ENCODE measurements around the gene C16orf96. TPM values are rescaled to one million over a fixed set of nuclear protein-coding genes. Genes with fewer than 3 reads are reported as not detected.

The C16orf96 gene
- total and polyA plus RNA-seq, 4 experiments from 2014 or later: 0.29 to 0.33 TPM; not detected in 2

GRCh38 chr16:4624015-4624826 lies 68.1 kb downstream of the C16orf96 start, which contains the start of gene MGRN1:
MGRN1 (plus strand) TSS chr16:4624826; CDS start chr16:4624961, 135 bp downstream.
- ChIA-PET CTCF (ENCODE audit: partially characterized antibody) (interaction anchor here (0.6 to 2.6 kb wide), 26 partner anchors 8 to 370 kb away, joined by 3 to 17 read pairs (median 4); partner anchors contain the start of genes ANKS3, DNAAF8, TFAP4 and UBALD1), POLR2A (ENCODE audit: partially characterized antibody) (interaction anchor here (0.5 to 4.4 kb wide), 16 partner anchors 9 to 772 kb away, joined by 3 to 51 read pairs (median 4); partner anchors contain the start of genes ANKS3, DNAAF8, NUDT16L1 and ROGDI)
- Mint-ChIP-seq H3K9me3 (peaks cover 0 to 2% (median 0%) of the 10 kb centered on the region in 8 donors), H3K4me1 (peaks cover 20 to 46% (median 34%) of the 10 kb centered on the region in 4 donors), H3K27me3 (no peaks in the 10 kb centered on the region), H3K27ac (peak within 1 kb of the TSS; percentile 92 to 100 (median 99)), H3K36me3 (peaks cover 0 to 9% of the 10 kb centered on the region in 2 donors), H3K4me3 (peak within 1 kb of the TSS; percentile 92 to 99 (median 95))
- intact Hi-C loops (cut with micrococcal nuclease): loop anchor here (1.0 to 2.0 kb wide), 8 partner anchors 8 to 469 kb away; partner anchors contain the start of genes ANKS3, DNAAF8, GLYR1 and NUDT16L1
- H3K4me1 ChIP-seq (ENCODE audit: insufficient read depth, low read length): peaks cover 25% of the 10 kb centered on the region
- H3K36me3 ChIP-seq (ENCODE audit: insufficient read depth, low read length): no peaks in the 10 kb centered on the region
- peak within 1 kb of the TSS; percentile 38 to 81 for H3K4me3 ChIP-seq (ENCODE audit: low read length in 2 of 2)
- H3K9me3 ChIP-seq (ENCODE audit: control insufficient read depth in 1 of 2, low read length in 2 of 2): no peaks in the 10 kb centered on the region
- H3K27me3 ChIP-seq (ENCODE audit: insufficient read depth, low read length): no peaks in the 10 kb centered on the region
- DNase-seq: peak; percentile 93 to 95 (median 94)
- peak within 1 kb of the TSS; percentile 94 for H3K27ac ChIP-seq (ENCODE audit: low read depth, low read length)

DNA sequence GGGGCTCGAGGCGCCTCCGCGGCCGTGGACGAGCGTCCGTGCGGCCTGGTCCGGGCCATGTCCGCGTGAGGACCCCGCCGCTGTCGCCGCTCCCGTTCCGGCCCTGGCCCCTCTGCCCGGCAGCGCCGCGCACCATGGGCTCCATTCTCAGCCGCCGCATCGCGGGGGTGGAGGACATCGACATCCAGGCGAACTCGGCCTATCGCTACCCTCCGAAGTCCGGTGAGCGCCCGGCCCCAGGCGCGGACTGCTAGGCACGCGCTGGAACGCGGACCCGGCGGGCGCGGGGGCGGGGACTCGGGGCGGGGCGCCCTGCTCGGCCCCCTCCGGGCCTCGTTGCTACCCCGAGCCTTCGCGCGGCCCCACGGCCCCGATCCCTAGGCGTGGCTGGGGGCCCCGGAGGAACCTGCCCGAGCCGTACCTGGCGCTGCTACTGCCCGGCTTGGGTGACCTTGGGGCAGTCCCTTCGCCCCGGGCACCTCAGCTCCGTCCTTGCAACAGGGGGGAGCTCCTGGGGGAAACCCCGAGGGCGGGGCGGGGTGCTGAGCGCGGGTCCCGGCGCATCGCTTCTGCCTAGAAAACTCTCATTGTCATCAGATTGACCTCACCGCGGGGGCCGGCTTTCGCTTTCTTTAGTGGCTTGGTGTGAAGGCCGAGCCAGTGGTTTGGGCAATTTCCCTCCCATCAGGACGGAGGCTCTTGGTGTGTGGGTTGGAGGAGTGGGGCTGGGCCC lies 68.9 kb downstream of the C16orf96 start:
- peaks cover 0 to 2% (median 0%) of the 10 kb centered on the region in 8 donors for H3K9me3 Mint-ChIP-seq
- ChIA-PET POLR2A (ENCODE audit: partially characterized antibody) (interaction anchor here (0.6 to 4.4 kb wide), 12 partner anchors 8 to 353 kb away, joined by 3 to 51 read pairs (median 5); partner anchors contain the start of genes ANKS3, DNAAF8, NUDT16L1 and ROGDI), CTCF (ENCODE audit: partially characterized antibody) (interaction anchor here (1.0 to 2.6 kb wide), 23 partner anchors 8 to 352 kb away, joined by 3 to 17 read pairs (median 5); partner anchors contain the start of genes ANKS3, DNAAF8, TFAP4 and UBALD1)
- H3K27ac ChIP-seq (ENCODE audit: low read depth, low read length): peak overlapping the region; percentile 94
- H3K27me3 Mint-ChIP-seq: no peaks in the 10 kb centered on the region
- peaks cover 0 to 9% of the 10 kb centered on the region in 2 donors for H3K36me3 Mint-ChIP-seq
- peaks cover 25% of the 10 kb centered on the region for H3K4me1 ChIP-seq (ENCODE audit: insufficient read depth, low read length)
- peak overlapping the region; percentile 38 to 81 for H3K4me3 ChIP-seq (ENCODE audit: low read length in 2 of 2)
- H3K4me1 Mint-ChIP-seq: peaks cover 20 to 48% (median 34%) of the 10 kb centered on the region in 4 donors
- intact Hi-C loops (cut with micrococcal nuclease): loop anchor here (1.0 to 2.0 kb wide), 8 partner anchors 9 to 468 kb away; partner anchors contain the start of genes ANKS3, DNAAF8, GLYR1 and NUDT16L1
- H3K9me3 ChIP-seq (ENCODE audit: control insufficient read depth in 1 of 2, low read length in 2 of 2): no peaks in the 10 kb centered on the region
- peak overlapping the region; percentile 90 to 97 (median 95) for H3K27ac Mint-ChIP-seq
- DNase-seq: peak; percentile 48 to 82 (median 52)
- H3K36me3 ChIP-seq (ENCODE audit: insufficient read depth, low read length): no peaks in the 10 kb centered on the region
- H3K4me3 Mint-ChIP-seq: peak overlapping the region; percentile 89 to 99 (median 93)
- H3K27me3 ChIP-seq (ENCODE audit: insufficient read depth, low read length): no peaks in the 10 kb centered on the region

- Histone ChIP-seq H3K27ac (ENCODE audit: low read depth, low read length) (peak overlapping the region; percentile 94), H3K9me3 (ENCODE audit: control insufficient read depth in 1 of 2, low read length in 2 of 2) (no peaks in the 10 kb centered on the region), H3K4me3 (ENCODE audit: low read length in 2 of 2) (peak overlapping the region; percentile 38 to 81), H3K27me3 (ENCODE audit: insufficient read depth, low read length) (no peaks in the 10 kb centered on the region), H3K36me3 (ENCODE audit: insufficient read depth, low read length) (no peaks in the 10 kb centered on the region), H3K4me1 (ENCODE audit: insufficient read depth, low read length) (peaks cover 25% of the 10 kb centered on the region)
- H3K27ac Mint-ChIP-seq: peak overlapping the region; percentile 90 to 97 (median 95)
- peak overlapping the region; percentile 89 to 99 (median 93) for H3K4me3 Mint-ChIP-seq
- H3K36me3 Mint-ChIP-seq: peaks cover 0 to 9% of the 10 kb centered on the region in 2 donors
- H3K9me3 Mint-ChIP-seq: peaks cover 0 to 2% (median 0%) of the 10 kb centered on the region in 8 donors
- no peak for DNase-seq
- CTCF ChIA-PET (ENCODE audit: partially characterized antibody): interaction anchor here (1.0 to 2.6 kb wide), 2 partner anchors 9 to 24 kb away, joined by 4 to 13 read pairs; no protein-coding TSS in a partner anchor
- no peaks in the 10 kb centered on the region for H3K27me3 Mint-ChIP-seq
- H3K4me1 Mint-ChIP-seq: peaks cover 20 to 48% (median 34%) of the 10 kb centered on the region in 4 donors
- intact Hi-C loops (cut with micrococcal nuclease): loop anchor here (2.0 kb wide), 5 partner anchors 67 to 467 kb away; partner anchors contain the start of genes ANKS3, DNAAF8, GLYR1 and NUDT16L1
- POLR2A ChIA-PET (ENCODE audit: partially characterized antibody): interaction anchor here (0.6 to 4.4 kb wide), 6 partner anchors 10 to 141 kb away, joined by 4 to 51 read pairs (median 11); partner anchors contain the start of genes ANKS3, DNAAF8, NUDT16L1 and UBALD1
Measured at GRCh38 chr16:4625560-4626159, 69.5 kb downstream of the C16orf96 start.

GRCh38 chr16:4626396-4626795 lies 70.3 kb downstream of the C16orf96 start:
- CTCF ChIA-PET (ENCODE audit: partially characterized antibody): interaction anchor here (0.6 to 2.6 kb wide), 3 partner anchors 10 to 92 kb away, joined by 3 to 13 read pairs (median 4); no protein-coding TSS in a partner anchor
- peaks cover 6 to 14% of the 10 kb centered on the region in 2 donors for H3K36me3 Mint-ChIP-seq
- H3K9me3 Mint-ChIP-seq: peaks cover 0 to 2% (median 0%) of the 10 kb centered on the region in 8 donors
- Histone ChIP-seq H3K36me3 (ENCODE audit: insufficient read depth, low read length) (no peaks in the 10 kb centered on the region), H3K9me3 (ENCODE audit: control insufficient read depth in 1 of 2, low read length in 2 of 2) (no peaks in the 10 kb centered on the region), H3K27ac (ENCODE audit: low read depth, low read length) (peak overlapping the region; percentile 94), H3K27me3 (ENCODE audit: insufficient read depth, low read length) (no peaks in the 10 kb centered on the region), H3K4me1 (ENCODE audit: insufficient read depth, low read length) (peaks cover 25% of the 10 kb centered on the region), H3K4me3 (ENCODE audit: low read length in 2 of 2) (no peak overlapping the region)
- intact Hi-C loops (cut with micrococcal nuclease): no loop called here
- peak overlapping the region; percentile 65 to 96 (median 92) for H3K27ac Mint-ChIP-seq
- H3K4me1 Mint-ChIP-seq: peaks cover 25 to 48% (median 37%) of the 10 kb centered on the region in 4 donors
- peak overlapping the region; percentile 76 to 99 (median 92) for H3K4me3 Mint-ChIP-seq
- DNase-seq: no peak
- POLR2A ChIA-PET (ENCODE audit: partially characterized antibody): interaction anchor here (1.2 to 4.4 kb wide), 3 partner anchors 11 to 68 kb away, joined by 3 to 51 read pairs (median 34); partner anchors contain the start of genes NUDT16L1 and UBALD1
- H3K27me3 Mint-ChIP-seq: no peaks in the 10 kb centered on the region

- CTCF ChIA-PET (ENCODE audit: partially characterized antibody): no interaction called here
- intact Hi-C loops (cut with micrococcal nuclease): no loop called here
- peak overlapping the region in 1 of 7 donors; percentile 56 for H3K27ac Mint-ChIP-seq
Measured at GRCh38 chr16:4628283-4628682, 72.1 kb downstream of the C16orf96 start.

GRCh38 chr16:4631444-4631843 lies 75.3 kb downstream of the C16orf96 start:
- Mint-ChIP-seq H3K4me1 (peaks cover 14 to 28% (median 21%) of the 10 kb centered on the region in 4 donors), H3K9me3 (peaks cover 0 to 2% (median 0%) of the 10 kb centered on the region in 8 donors), H3K27ac (no peak overlapping the region), H3K27me3 (no peaks in the 10 kb centered on the region), H3K36me3 (peaks cover 17 to 18% of the 10 kb centered on the region in 2 donors), H3K4me3 (no peak overlapping the region)
- Histone ChIP-seq H3K4me3 (ENCODE audit: low read length in 2 of 2) (no peak overlapping the region), H3K27me3 (ENCODE audit: insufficient read depth, low read length) (no peaks in the 10 kb centered on the region), H3K36me3 (ENCODE audit: insufficient read depth, low read length) (no peaks in the 10 kb centered on the region), H3K4me1 (ENCODE audit: insufficient read depth, low read length) (peaks cover 7% of the 10 kb centered on the region), H3K9me3 (ENCODE audit: control insufficient read depth in 1 of 2, low read length in 2 of 2) (no peaks in the 10 kb centered on the region), H3K27ac (ENCODE audit: low read depth, low read length) (no peak overlapping the region)
- POLR2A ChIA-PET (ENCODE audit: partially characterized antibody): no interaction called here
- intact Hi-C loops (cut with micrococcal nuclease): no loop called here
- DNase-seq: no peak
- CTCF ChIA-PET (ENCODE audit: partially characterized antibody): no interaction called here

More at GRCh38 chr16:4628283-4628682, 72.1 kb downstream of the C16orf96 start:
- H3K27ac ChIP-seq (ENCODE audit: low read depth, low read length): no peak overlapping the region
- peaks cover 0 to 2% (median 0%) of the 10 kb centered on the region in 8 donors for H3K9me3 Mint-ChIP-seq
- POLR2A ChIA-PET (ENCODE audit: partially characterized antibody): no interaction called here
- DNase-seq: no peak
- H3K4me1 ChIP-seq (ENCODE audit: insufficient read depth, low read length): peaks cover 25% of the 10 kb centered on the region
- H3K27me3 ChIP-seq (ENCODE audit: insufficient read depth, low read length): no peaks in the 10 kb centered on the region
- H3K36me3 Mint-ChIP-seq: peaks cover 10 to 17% of the 10 kb centered on the region in 2 donors
- H3K9me3 ChIP-seq (ENCODE audit: control insufficient read depth in 1 of 2, low read length in 2 of 2): no peaks in the 10 kb centered on the region
- H3K4me3 ChIP-seq (ENCODE audit: low read length in 2 of 2): no peak overlapping the region
- peak overlapping the region in 1 of 8 donors; percentile 21 for H3K4me3 Mint-ChIP-seq
- H3K27me3 Mint-ChIP-seq: no peaks in the 10 kb centered on the region
- H3K4me1 Mint-ChIP-seq: peaks cover 26 to 48% (median 38%) of the 10 kb centered on the region in 4 donors
- no peaks in the 10 kb centered on the region for H3K36me3 ChIP-seq (ENCODE audit: insufficient read depth, low read length)

Data from CD4-positive, alpha-beta memory T cell (primary cell).